Common myeloid progenitor, CD34-positive (primary cell): ENCODE measurements around the gene ZNF638.

Source experiments
- CTCF ChIA-PET: fragments of 350-600 bp; sonication (Branson Sonifier 250); formaldehyde crosslinking; loops from one replicate; lab custom pipeline; 2021; ENCODE audit warnings: antibody characterized with exemption; lab: Charles Lee
- POLR2A ChIA-PET: fragments of 350-600 bp; sonication (Branson Sonifier 250); formaldehyde crosslinking; loops from one replicate; lab custom pipeline; 2021; ENCODE audit warnings: antibody characterized with exemption; lab: Charles Lee
- DNase-seq, 3 donors: peaks; one replicate each; pipeline versions ENCODE4 v3.0.0 to v3.0.0-alpha.2; 2013
- H3K27ac ChIP-seq, 2 experiments: 1 replicate in 1 of 2; 2 replicates in 1 of 2; pipeline ENCODE4 v1.7.0; 2013; ENCODE audit warnings: inconsistent platforms in 2 of 2, low read length in 2 of 2, mild to moderate bottlenecking in 2 of 2, low read depth in 1 of 2, moderate library complexity in 1 of 2; ENCODE audit not compliant: severe bottlenecking in 2 of 2, insufficient read depth in 1 of 2, poor library complexity in 1 of 2
- H3K27me3 ChIP-seq, 5 experiments: replicated peaks in 2 of 5; 1 replicate in 3 of 5; 2 replicates in 2 of 5; pipeline versions ENCODE4 v1.6.1 to v1.7.0; 2013; ENCODE audit warnings: low read length in 4 of 5, mild to moderate bottlenecking in 2 of 5, moderate library complexity in 2 of 5, inconsistent platforms in 1 of 5; ENCODE audit not compliant: insufficient read depth in 5 of 5, control insufficient read depth in 4 of 5
- H3K36me3 ChIP-seq, 4 experiments: 1 replicate in 2 of 4; 2 replicates in 2 of 4; pipeline versions ENCODE4 v1.6.1 to v1.7.0; 2013; ENCODE audit warnings: low read length in 3 of 4, control low read depth in 1 of 4, mild to moderate bottlenecking in 1 of 4; ENCODE audit not compliant: control insufficient read depth in 4 of 4, insufficient read depth in 4 of 4
- H3K4me1 ChIP-seq, 4 experiments: 1 replicate in 3 of 4; 2 replicates in 1 of 4; pipeline versions ENCODE4 v1.6.1 to v1.7.1; 2013; ENCODE audit warnings: low read length in 3 of 4, mild to moderate bottlenecking in 3 of 4, control low read depth in 1 of 4, inconsistent platforms in 1 of 4, moderate library complexity in 1 of 4; ENCODE audit not compliant: control insufficient read depth in 4 of 4, insufficient read depth in 4 of 4; ENCODE audit errors: control extremely low read depth in 1 of 4
- H3K4me3 ChIP-seq, 7 experiments: 1 replicate in 4 of 7; 2 replicates in 3 of 7; pipeline versions ENCODE4 v1.5.1 to v1.7.0; 2013; ENCODE audit warnings: mild to moderate bottlenecking in 7 of 7, low read length in 6 of 7, moderate library complexity in 6 of 7, inconsistent platforms in 2 of 7, low read depth in 2 of 7, control low read depth in 1 of 7; ENCODE audit not compliant: insufficient read depth in 4 of 7, control insufficient read depth in 1 of 7; ENCODE audit errors: extremely low read depth in 1 of 7
- H3K9me3 ChIP-seq, 5 experiments: 1 replicate in 4 of 5; 2 replicates in 1 of 5; pipeline versions ENCODE4 v1.6.1 to v1.7.1; 2013; ENCODE audit warnings: low read length in 4 of 5, mild to moderate bottlenecking in 2 of 5, inconsistent platforms in 1 of 5, low read depth in 1 of 5, moderate library complexity in 1 of 5; ENCODE audit not compliant: control insufficient read depth in 4 of 5, insufficient read depth in 2 of 5; ENCODE audit errors: control extremely low read depth in 1 of 5
- WGBS: methylation state at CpG from one replicate; pipeline ENCODE4 v1.1.5; 2013; ENCODE audit not compliant: insufficient coverage; 5-methylcytosine and 5-hydroxymethylcytosine counted together

Gene ZNF638

GRCh38 chr2:71461304-71461671 lies 129.7 kb downstream of the ZNF638 start:
- peaks cover 0 to 15% (median 11%) of the 10 kb centered on the region in 5 experiments for H3K9me3 ChIP-seq
- WGBS, result 55% methylated on average over 5 of the region's 5 CpGs
- ChIA-PET CTCF (interaction anchor here (0.7 to 4.1 kb wide), 10 partner anchors 8 to 1121 kb away, joined by 3 to 20 read pairs (median 4); partner anchors contain the start of gene DYSF), POLR2A (interaction anchor here (0.5 kb wide), 1 partner anchor 175 kb away, joined by 5 read pairs; no protein-coding TSS in a partner anchor)
- no peak overlapping the region for H3K27ac ChIP-seq
- DNase-seq, result no peak
- no peak overlapping the region for H3K4me3 ChIP-seq
- no peaks in the 10 kb centered on the region for H3K36me3 ChIP-seq
- peaks cover 0 to 38% (median 20%) of the 10 kb centered on the region in 5 experiments for H3K27me3 ChIP-seq
- H3K4me1 ChIP-seq, result peaks cover 0 to 8% (median 7%) of the 10 kb centered on the region in 4 experiments

DNA sequence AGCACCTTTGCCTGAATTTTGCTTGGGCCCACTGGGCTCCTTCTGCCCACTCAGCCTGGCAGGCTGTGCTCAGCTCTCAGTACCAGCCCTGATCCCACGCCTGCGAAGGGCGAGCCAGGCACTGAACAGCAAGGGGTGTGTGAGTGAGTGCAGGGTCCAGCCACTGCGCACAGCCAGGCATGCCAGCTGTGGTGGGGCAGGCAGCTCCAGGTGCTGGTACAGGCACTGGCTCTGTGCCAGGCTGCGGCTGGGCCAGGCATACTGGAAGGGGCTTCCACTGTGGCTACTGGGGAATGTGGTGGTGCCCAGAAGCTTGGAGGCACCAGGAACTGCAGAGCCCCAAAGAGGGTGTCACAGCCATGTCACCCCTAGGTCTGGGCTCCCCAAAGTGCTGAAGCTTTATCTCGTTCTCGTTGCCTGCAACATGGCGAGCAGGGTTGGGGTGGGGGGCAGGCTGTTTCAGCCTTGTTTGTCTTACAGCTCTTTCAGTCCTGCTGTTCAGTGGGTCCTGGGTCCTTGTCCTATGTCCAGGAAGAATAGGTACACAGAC lies 130.5 kb downstream of the ZNF638 start:
- peaks cover 0 to 15% (median 15%) of the 10 kb centered on the region in 4 experiments for H3K4me1 ChIP-seq
- H3K36me3 ChIP-seq, result no peaks in the 10 kb centered on the region
- peaks cover 0 to 47% (median 24%) of the 10 kb centered on the region in 5 experiments for H3K27me3 ChIP-seq
- H3K9me3 ChIP-seq, result peaks cover 0 to 15% (median 11%) of the 10 kb centered on the region in 5 experiments
- no peak for DNase-seq
- CTCF ChIA-PET, result interaction anchor here (1.4 to 4.1 kb wide), 3 partner anchors 12 to 55 kb away, joined by 4 to 20 read pairs (median 15); no protein-coding TSS in a partner anchor
- POLR2A ChIA-PET, result no interaction called here
- H3K27ac ChIP-seq, result no peak overlapping the region
- no peak overlapping the region for H3K4me3 ChIP-seq
- WGBS, result 97% methylated on average over 7 of the region's 8 CpGs

- H3K27me3 ChIP-seq, result peaks cover 0 to 54% (median 28%) of the 10 kb centered on the region in 5 experiments
These were observed 131.2 kb downstream of the ZNF638 start for GRCh38 chr2:71462641-71463341.

GRCh38 chr2:71463342-71463654 lies 131.7 kb downstream of the ZNF638 start:
- H3K4me1 ChIP-seq, result peaks cover 0 to 17% (median 15%) of the 10 kb centered on the region in 4 experiments
- no peaks in the 10 kb centered on the region for H3K36me3 ChIP-seq
- H3K4me3 ChIP-seq, result no peak overlapping the region
- H3K27me3 ChIP-seq, result peaks cover 0 to 59% (median 32%) of the 10 kb centered on the region in 5 experiments
- 92% methylated on average over 7 of the region's 7 CpGs for WGBS
- ChIA-PET POLR2A (no interaction called here), CTCF (interaction anchor here (1.2 to 2.0 kb wide), 2 partner anchors 9 to 48 kb away, joined by 6 read pairs; no protein-coding TSS in a partner anchor)
- peaks cover 0 to 15% (median 11%) of the 10 kb centered on the region in 5 experiments for H3K9me3 ChIP-seq
- no peak overlapping the region for H3K27ac ChIP-seq
- DNase-seq, result no peak

More at GRCh38 chr2:71462641-71463341, 131.2 kb downstream of the ZNF638 start:
- Histone ChIP-seq H3K9me3 (peaks cover 0 to 15% (median 11%) of the 10 kb centered on the region in 5 experiments), H3K36me3 (no peaks in the 10 kb centered on the region), H3K27ac (no peak overlapping the region), H3K4me1 (peaks cover 0 to 17% (median 15%) of the 10 kb centered on the region in 4 experiments), H3K4me3 (no peak overlapping the region)
- no peak for DNase-seq
- ChIA-PET POLR2A (no interaction called here), CTCF (interaction anchor here (1.2 to 4.1 kb wide), 5 partner anchors 8 to 56 kb away, joined by 4 to 20 read pairs (median 6); no protein-coding TSS in a partner anchor)
- WGBS, result 94% methylated on average over 4 of the region's 5 CpGs

DNA sequence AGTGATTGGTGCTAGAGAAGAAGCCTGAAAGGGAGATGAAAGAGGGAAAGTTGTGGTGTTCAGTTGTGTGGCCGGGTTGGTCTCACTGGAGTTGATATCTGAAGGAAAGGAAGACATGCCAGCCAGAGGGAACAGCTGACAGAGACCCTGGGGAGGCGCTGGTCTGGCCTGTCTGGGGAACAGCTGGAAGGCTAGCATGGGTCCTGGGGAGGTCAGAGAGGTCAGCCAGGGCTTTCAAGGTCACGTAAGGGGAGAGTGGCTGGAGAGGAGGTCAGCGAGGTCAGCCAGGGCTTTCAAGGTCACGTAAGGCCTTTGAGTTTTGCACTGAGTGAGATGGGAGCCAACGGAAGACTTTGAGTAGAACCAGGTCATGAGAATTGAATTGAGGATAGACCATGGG lies 132.8 kb downstream of the ZNF638 start:
- Histone ChIP-seq H3K36me3 (no peaks in the 10 kb centered on the region), H3K4me3 (no peak overlapping the region), H3K9me3 (peaks cover 0 to 15% (median 11%) of the 10 kb centered on the region in 5 experiments), H3K27ac (no peak overlapping the region), H3K4me1 (peaks cover 0 to 17% (median 15%) of the 10 kb centered on the region in 4 experiments), H3K27me3 (peaks cover 2 to 70% (median 38%) of the 10 kb centered on the region in 5 experiments)
- ChIA-PET POLR2A (no interaction called here), CTCF (interaction anchor here (0.6 to 2.0 kb wide), 3 partner anchors 10 to 47 kb away, joined by 3 to 6 read pairs (median 6); no protein-coding TSS in a partner anchor)
- DNase-seq, result no peak
- WGBS, result 88% methylated on average over 6 of the region's 6 CpGs

DNA sequence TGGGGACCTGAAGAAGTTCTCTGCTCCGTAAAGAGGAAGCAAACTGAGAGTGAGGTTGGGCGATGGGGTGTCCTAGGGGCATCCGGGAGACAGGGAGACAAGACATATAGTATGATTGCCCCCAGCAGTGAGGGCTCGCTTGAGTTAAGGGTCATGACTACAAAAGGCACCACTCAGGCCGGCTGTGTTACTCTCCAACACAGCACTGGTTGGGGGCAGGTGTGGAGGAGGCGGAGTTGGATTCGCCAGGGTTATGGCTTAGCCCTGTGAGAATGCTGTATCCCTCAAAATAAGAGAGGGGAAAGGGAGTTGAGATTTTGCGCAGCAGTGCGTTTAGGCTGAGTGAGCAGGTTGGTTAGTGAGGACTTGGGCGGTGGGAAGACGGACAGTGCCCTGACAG lies 133.8 kb downstream of the ZNF638 start:
- Histone ChIP-seq H3K27ac (no peak overlapping the region), H3K4me1 (peaks cover 0 to 17% (median 15%) of the 10 kb centered on the region in 4 experiments), H3K36me3 (no peaks in the 10 kb centered on the region), H3K27me3 (peaks cover 2 to 75% (median 38%) of the 10 kb centered on the region in 5 experiments), H3K9me3 (peaks cover 0 to 15% (median 11%) of the 10 kb centered on the region in 5 experiments), H3K4me3 (no peak overlapping the region)
- DNase-seq, result no peak
- 48% methylated on average over 11 of the region's 11 CpGs for WGBS
- ChIA-PET POLR2A (no interaction called here), CTCF (no interaction called here)
